Stimulated activated CD4-positive, alpha-beta T cell treated with anti-CD3 and anti-CD28 coated beads, Interleukin-1b, Interleukin-23, amount 100 ng/mL, for 4 hours (primary cell): Measurements from ENCODE around the gene SAC3D1.

ENCODE experiments used
- DNase-seq, 2 donors: peaks; one replicate each; pipeline ENCODE4 v3.0.0-alpha.2; 2020; ENCODE audit warnings: low read depth in 2 of 2

Gene SAC3D1

DNA sequence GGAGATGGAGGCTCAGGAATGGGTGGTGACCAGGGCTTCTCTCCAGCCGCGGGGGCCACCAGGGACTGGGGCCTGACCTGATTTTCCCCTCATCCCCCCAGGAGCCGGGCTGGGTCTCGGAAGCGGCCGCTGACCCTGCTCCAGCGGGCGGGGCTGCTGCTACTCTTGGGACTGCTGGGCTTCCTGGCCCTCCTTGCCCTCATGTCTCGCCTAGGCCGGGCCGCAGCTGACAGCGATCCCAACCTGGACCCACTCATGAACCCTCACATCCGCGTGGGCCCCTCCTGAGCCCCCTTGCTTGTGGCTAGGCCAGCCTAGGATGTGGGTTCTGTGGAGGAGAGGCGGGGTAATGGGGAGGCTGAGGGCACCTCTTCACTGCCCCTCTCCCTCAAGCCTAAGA is 46.8 kb downstream of the SAC3D1 start:
- DNase-seq = no peak

GRCh38 chr11:65089621-65090020 is 48.6 kb downstream of the SAC3D1 start:
- DNase-seq = no peak

GRCh38 chr11:65090628-65091027 is 49.6 kb downstream of the SAC3D1 start:
- DNase-seq = no peak
